Measurements from ENCODE around the gene HADHB.

DNA sequence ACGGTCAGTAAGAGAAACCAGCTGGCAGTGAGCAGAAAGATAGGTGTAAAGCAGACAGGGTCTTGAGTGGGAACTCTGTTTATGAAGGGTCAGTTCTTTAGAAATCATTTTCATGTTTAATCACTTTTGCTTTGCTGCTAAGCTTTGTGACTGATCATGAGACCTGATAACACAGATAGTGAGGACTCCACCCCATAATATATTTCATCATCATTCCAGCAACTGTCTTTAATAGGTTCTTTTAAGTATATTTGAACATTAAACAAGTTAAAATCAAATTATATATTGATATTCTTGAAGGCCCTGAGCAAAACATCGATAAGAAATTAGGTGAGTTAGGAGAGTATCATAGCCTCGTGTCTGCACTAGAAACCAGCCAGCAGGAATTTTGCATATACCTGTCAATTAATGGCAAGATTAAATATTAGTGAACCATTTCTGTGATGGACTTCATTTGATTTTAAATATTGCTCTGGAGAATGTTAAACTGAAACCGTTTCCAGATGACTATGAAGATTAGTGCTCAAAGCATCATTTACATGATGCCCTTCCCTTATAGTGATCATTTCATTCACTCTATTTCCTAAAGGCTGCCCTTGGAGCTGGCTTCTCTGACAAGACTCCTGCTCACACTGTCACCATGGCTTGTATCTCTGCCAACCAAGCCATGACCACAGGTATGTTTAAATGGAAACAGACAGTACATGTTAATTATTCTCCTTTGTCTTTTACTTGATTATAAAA, 31.9 kb downstream of the HADHB start:
- no peak for TF ChIP-seq EZH2phosphoT487 (conservative IDR thresholded peaks at IDR 0.05; ENCODE audit: low read length)
- TF ChIP-seq, protein P1, sequence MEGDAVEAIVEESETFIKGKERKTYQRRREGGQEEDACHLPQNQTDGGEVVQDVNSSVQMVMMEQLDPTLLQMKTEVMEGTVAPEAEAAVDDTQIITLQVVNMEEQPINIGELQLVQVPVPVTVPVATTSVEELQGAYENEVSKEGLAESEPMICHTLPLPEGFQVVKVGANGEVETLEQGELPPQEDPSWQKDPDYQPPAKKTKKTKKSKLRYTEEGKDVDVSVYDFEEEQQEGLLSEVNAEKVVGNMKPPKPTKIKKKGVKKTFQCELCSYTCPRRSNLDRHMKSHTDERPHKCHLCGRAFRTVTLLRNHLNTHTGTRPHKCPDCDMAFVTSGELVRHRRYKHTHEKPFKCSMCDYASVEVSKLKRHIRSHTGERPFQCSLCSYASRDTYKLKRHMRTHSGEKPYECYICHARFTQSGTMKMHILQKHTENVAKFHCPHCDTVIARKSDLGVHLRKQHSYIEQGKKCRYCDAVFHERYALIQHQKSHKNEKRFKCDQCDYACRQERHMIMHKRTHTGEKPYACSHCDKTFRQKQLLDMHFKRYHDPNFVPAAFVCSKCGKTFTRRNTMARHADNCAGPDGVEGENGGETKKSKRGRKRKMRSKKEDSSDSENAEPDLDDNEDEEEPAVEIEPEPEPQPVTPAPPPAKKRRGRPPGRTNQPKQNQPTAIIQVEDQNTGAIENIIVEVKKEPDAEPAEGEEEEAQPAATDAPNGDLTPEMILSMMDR (IDR thresholded peaks at IDR 0.05; ENCODE audit: insufficient read depth, low read length, poor library complexity, severe bottlenecking): no peak

Measured in SU-DHL-6 (cell line).